GM23338 (cell line): ENCODE data around the gene MKI67. TPM values are rescaled to one million over a fixed set of nuclear protein-coding genes. Genes with fewer than 3 reads are reported as not detected.
A peak's percentile ranks its signal among the peaks of the same experiment; 100 is the strongest.

Experiments
- ATAC-seq: fragments of 200-7000 bp; cut with Tn5 transposase; 3 replicates; pipeline ENCODE4 v1.9.1; 2020
- DNase-seq: peaks from one replicate; pipeline ENCODE4 v3.0.0-alpha.2; 2015; ENCODE audit warnings: low spot score
- H2AFZ ChIP-seq: fragments of 200-600 bp; sonication (generic); 2 replicates; pipeline ENCODE4 v1.8.0; 2016; ENCODE audit warnings: antibody characterized with exemption, mild to moderate bottlenecking, moderate library complexity
- H3F3A ChIP-seq: fragments of 200-600 bp; sonication (generic); replicated peaks from 2 replicates; pipeline ENCODE4 v1.8.0; 2017; ENCODE audit warnings: antibody characterized with exemption, mixed run types, low read depth
- H3K27ac ChIP-seq: fragments of 200-600 bp; sonication (generic); 2 replicates; pipeline ENCODE4 v1.6.1; 2016; ENCODE audit warnings: low read depth
- H3K27me3 ChIP-seq: fragments of 200-600 bp; sonication (generic); 2 replicates; pipeline ENCODE4 v1.8.0; 2016; ENCODE audit warnings: mild to moderate bottlenecking, mixed run types, moderate library complexity; ENCODE audit not compliant: insufficient read depth
- H3K36me3 ChIP-seq: fragments of 200-600 bp; sonication (generic); 2 replicates; pipeline ENCODE4 v1.8.0; 2016; ENCODE audit warnings: mild to moderate bottlenecking; ENCODE audit not compliant: insufficient read depth
- H3K4me1 ChIP-seq: fragments of 200-600 bp; sonication (generic); 2 replicates; pipeline ENCODE4 v1.8.0; 2016; ENCODE audit warnings: mild to moderate bottlenecking, moderate library complexity; ENCODE audit not compliant: insufficient read depth
- H3K4me2 ChIP-seq: fragments of 200-600 bp; sonication (generic); 2 replicates; pipeline ENCODE4 v1.7.1; 2017; ENCODE audit warnings: mixed run types
- H3K4me3 ChIP-seq: fragments of 200-600 bp; sonication (generic); 2 replicates; pipeline ENCODE4 v1.6.1; 2016; ENCODE audit warnings: mixed run types
- H3K79me2 ChIP-seq: fragments of 200-600 bp; sonication (generic); replicated peaks from 2 replicates; pipeline ENCODE4 v1.8.0; 2017; ENCODE audit warnings: mild to moderate bottlenecking; ENCODE audit not compliant: insufficient read depth
- H3K9me2 ChIP-seq: fragments of 200-600 bp; sonication (generic); 2 replicates; pipeline ENCODE4 v1.8.0; 2017; ENCODE audit not compliant: insufficient read depth
- H4K20me1 ChIP-seq: fragments of 200-600 bp; sonication (generic); replicated peaks from 2 replicates; pipeline ENCODE4 v1.8.0; 2017; ENCODE audit warnings: mild to moderate bottlenecking; ENCODE audit not compliant: insufficient read depth
- H3K27ac Mint-ChIP-seq: 2 replicates; pipeline ENCODE4 v1.8.0; 2020; ENCODE audit warnings: inconsistent platforms, mild to moderate bottlenecking, moderate library complexity, mixed read lengths
- H3K27me3 Mint-ChIP-seq: 3 replicates; pipeline ENCODE4 v1.8.0; 2022; ENCODE audit warnings: low read depth, mild to moderate bottlenecking, moderate library complexity, mixed read lengths, inconsistent platforms; ENCODE audit not compliant: insufficient read depth, poor library complexity
- H3K36me3 Mint-ChIP-seq: 3 replicates; pipeline ENCODE4 v1.8.0; 2021; ENCODE audit warnings: low read depth, mild to moderate bottlenecking, inconsistent platforms, moderate library complexity, mixed read lengths
- H3K4me1 Mint-ChIP-seq: 3 replicates; pipeline ENCODE4 v1.8.0; 2020; ENCODE audit warnings: mild to moderate bottlenecking, inconsistent platforms, mixed read lengths
- H3K4me3 Mint-ChIP-seq: 3 replicates; pipeline ENCODE4 v1.8.0; 2021; ENCODE audit warnings: moderate library complexity, mild to moderate bottlenecking, inconsistent platforms, mixed read lengths
- H3K9me3 Mint-ChIP-seq: 3 replicates; pipeline ENCODE4 v1.8.0; 2020; ENCODE audit warnings: moderate library complexity, mild to moderate bottlenecking, inconsistent platforms, mixed read lengths
- CREB1 ChIP-seq: fragments of 250-450 bp; sonication (Bioruptor Pico); IDR thresholded peaks from 2 replicates; pipeline ENCODE4 v1.5.0; 2020; ENCODE audit warnings: low read depth, mild to moderate bottlenecking, moderate library complexity
- EZH2phosphoT487 ChIP-seq: fragments of 200-600 bp; sonication (generic); IDR thresholded peaks from one replicate; pipeline ENCODE4 v1.8.1; 2018; ENCODE audit warnings: antibody characterized with exemption; ENCODE audit not compliant: unreplicated experiment
- JUNB ChIP-seq: IDR thresholded peaks from one replicate; pipeline ENCODE4 v1.6.1; 2016; ENCODE audit warnings: antibody characterized with exemption; ENCODE audit not compliant: unreplicated experiment
- NANOG ChIP-seq: IDR thresholded peaks from 2 replicates; pipeline ENCODE4 v1.6.1; 2016; ENCODE audit warnings: antibody characterized with exemption, borderline replicate concordance
- STAT1 ChIP-seq: IDR thresholded peaks from one replicate; pipeline ENCODE4 v1.6.1; 2016; ENCODE audit warnings: antibody characterized with exemption; ENCODE audit not compliant: unreplicated experiment
- ZNF331 ChIP-seq: fragments of 250-450 bp; sonication (Bioruptor Pico); IDR thresholded peaks from 2 replicates; pipeline ENCODE4 v1.5.0; 2020; ENCODE audit warnings: low read depth, mild to moderate bottlenecking, moderate library complexity
- polyA plus RNA-seq: library from polyadenylated mRNA; unstranded; fragments of >200 nt; fragmentation: Nextera tagmentation; extraction: Ambion mirVana; gene quantifications from 2 replicates; pipeline ENCODE4 v1.2.1, GENCODE V29; 2016
- total RNA-seq: library from RNA; depleted of rRNA; stranded (reverse); fragments of >200 nt; shearing (Covaris generic); gene quantifications from 2 replicates; pipeline ENCODE4 v1.2.3, GENCODE V29; 2014
- TF ChIP-seq, protein P1 (sequence below), 2 experiments: fragments of 200-600 bp in 1 of 2; sonication (generic) in 1 of 2; conservative IDR thresholded peaks; 2 replicates each; pipeline versions ENCODE4 v1.5.1 to v1.6.1; 2016 to 2017; ENCODE audit warnings: antibody characterized with exemption in 2 of 2, low read depth in 2 of 2, mild to moderate bottlenecking in 2 of 2, moderate library complexity in 1 of 2
- TF ChIP-seq, protein P2 (sequence below): IDR thresholded peaks from one replicate; pipeline ENCODE4 v1.6.1; 2018; ENCODE audit warnings: antibody characterized with exemption; ENCODE audit not compliant: unreplicated experiment
- TF ChIP-seq, protein P3 (sequence below): fragments of 250-450 bp; sonication (Bioruptor Pico); IDR thresholded peaks from 2 replicates; pipeline ENCODE4 v1.5.0; 2020; ENCODE audit warnings: mild to moderate bottlenecking, moderate library complexity

The MKI67 gene
- total and polyA plus RNA-seq, 2 experiments from 2014 or later = 58.0 to 103 TPM

DNA sequence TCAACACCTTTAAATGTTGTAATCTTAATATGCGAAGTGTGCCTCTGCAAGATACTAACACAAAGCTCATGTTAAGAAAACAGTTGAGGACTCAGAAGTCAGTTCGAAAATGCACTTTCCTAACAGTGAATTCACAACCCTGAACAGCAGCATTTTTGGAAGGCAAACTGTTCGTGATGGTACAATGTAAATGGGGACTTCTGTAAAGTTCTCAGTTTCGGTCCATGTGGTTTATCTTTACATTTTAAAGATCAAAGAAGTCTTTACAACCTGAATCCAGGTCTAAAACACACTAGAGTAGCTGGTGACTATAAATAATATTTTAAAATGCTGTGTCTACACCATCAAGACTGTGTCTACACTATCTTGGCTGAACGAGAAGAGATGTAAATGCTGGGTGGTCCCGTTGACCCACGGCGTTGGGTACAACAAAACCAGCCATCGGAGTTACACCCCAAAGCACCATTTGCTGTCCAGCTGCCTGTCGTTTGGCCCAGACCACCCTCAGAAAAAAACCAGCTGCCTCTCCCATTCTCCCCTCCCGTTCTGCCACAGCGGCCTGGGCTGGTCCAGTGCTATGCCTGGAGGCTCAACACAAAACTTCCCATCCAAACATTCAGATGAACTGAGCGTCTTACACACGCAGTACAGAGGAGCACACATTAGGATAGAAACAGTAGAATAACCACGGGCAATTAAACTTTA lies 42.9 kb downstream of the MKI67 start (continued):
- TF ChIP-seq ZNF331 (CRISPR knock-in tag) (no peak), JUNB (no peak), STAT1 (no peak), NANOG (no peak)
- TF ChIP-seq, protein P1, sequence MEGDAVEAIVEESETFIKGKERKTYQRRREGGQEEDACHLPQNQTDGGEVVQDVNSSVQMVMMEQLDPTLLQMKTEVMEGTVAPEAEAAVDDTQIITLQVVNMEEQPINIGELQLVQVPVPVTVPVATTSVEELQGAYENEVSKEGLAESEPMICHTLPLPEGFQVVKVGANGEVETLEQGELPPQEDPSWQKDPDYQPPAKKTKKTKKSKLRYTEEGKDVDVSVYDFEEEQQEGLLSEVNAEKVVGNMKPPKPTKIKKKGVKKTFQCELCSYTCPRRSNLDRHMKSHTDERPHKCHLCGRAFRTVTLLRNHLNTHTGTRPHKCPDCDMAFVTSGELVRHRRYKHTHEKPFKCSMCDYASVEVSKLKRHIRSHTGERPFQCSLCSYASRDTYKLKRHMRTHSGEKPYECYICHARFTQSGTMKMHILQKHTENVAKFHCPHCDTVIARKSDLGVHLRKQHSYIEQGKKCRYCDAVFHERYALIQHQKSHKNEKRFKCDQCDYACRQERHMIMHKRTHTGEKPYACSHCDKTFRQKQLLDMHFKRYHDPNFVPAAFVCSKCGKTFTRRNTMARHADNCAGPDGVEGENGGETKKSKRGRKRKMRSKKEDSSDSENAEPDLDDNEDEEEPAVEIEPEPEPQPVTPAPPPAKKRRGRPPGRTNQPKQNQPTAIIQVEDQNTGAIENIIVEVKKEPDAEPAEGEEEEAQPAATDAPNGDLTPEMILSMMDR (conservative IDR thresholded peaks at IDR 0.05; ENCODE audit: low read depth in 2 of 2) = no peak
- TF ChIP-seq, protein P2, sequence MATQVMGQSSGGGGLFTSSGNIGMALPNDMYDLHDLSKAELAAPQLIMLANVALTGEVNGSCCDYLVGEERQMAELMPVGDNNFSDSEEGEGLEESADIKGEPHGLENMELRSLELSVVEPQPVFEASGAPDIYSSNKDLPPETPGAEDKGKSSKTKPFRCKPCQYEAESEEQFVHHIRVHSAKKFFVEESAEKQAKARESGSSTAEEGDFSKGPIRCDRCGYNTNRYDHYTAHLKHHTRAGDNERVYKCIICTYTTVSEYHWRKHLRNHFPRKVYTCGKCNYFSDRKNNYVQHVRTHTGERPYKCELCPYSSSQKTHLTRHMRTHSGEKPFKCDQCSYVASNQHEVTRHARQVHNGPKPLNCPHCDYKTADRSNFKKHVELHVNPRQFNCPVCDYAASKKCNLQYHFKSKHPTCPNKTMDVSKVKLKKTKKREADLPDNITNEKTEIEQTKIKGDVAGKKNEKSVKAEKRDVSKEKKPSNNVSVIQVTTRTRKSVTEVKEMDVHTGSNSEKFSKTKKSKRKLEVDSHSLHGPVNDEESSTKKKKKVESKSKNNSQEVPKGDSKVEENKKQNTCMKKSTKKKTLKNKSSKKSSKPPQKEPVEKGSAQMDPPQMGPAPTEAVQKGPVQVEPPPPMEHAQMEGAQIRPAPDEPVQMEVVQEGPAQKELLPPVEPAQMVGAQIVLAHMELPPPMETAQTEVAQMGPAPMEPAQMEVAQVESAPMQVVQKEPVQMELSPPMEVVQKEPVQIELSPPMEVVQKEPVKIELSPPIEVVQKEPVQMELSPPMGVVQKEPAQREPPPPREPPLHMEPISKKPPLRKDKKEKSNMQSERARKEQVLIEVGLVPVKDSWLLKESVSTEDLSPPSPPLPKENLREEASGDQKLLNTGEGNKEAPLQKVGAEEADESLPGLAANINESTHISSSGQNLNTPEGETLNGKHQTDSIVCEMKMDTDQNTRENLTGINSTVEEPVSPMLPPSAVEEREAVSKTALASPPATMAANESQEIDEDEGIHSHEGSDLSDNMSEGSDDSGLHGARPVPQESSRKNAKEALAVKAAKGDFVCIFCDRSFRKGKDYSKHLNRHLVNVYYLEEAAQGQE = no peak

DNA sequence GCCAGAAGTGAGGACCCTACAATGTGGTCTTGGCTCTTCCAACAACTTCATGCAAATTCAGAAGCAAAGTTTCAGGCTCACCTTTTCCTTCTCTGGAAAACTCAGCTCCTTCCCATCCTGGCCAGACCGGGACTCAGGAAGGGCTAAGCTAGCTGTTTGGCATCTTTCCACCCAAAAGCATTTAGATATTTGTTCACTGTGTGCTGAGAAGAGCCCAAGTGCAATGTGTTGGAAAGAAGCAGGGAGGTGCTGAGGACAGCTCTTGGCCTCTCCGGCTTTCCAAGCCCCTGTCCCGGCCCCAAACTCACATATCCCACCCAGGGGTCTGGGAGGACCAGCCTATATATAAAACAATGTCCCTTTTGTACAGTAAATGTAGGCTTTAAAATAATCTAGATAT lies 44.5 kb downstream of the MKI67 start:
- no peak for DNase-seq
- Histone ChIP-seq H3K4me1 (peaks cover 19% of the 10 kb centered on the region), H3K27ac (no peak overlapping the region), H4K20me1 (no peaks in the 10 kb centered on the region), H3K36me3 (no peaks in the 10 kb centered on the region), H2AFZ (0 out of 2 replicates have a peak overlapping the region, but pooled peaks have one; percentile 43), H3K4me2 (no peak overlapping the region), H3F3A (no peaks in the 10 kb centered on the region), H3K4me3 (no peak overlapping the region), H3K9me2 (peaks cover 2% of the 10 kb centered on the region; the same call in 1 of the 2 replicates), H3K27me3 (no peaks in the 10 kb centered on the region), H3K79me2 (no peaks in the 10 kb centered on the region)
- ATAC-seq = no peak
- peaks cover 3% of the 10 kb centered on the region for H3K27me3 Mint-ChIP-seq
- no peaks in the 10 kb centered on the region for H3K9me3 Mint-ChIP-seq
- peaks cover 33% of the 10 kb centered on the region for H3K4me1 Mint-ChIP-seq
- no peak overlapping the region for H3K4me3 Mint-ChIP-seq
- H3K27ac Mint-ChIP-seq = no peak overlapping the region
- no peaks in the 10 kb centered on the region for H3K36me3 Mint-ChIP-seq
- TF ChIP-seq, protein P3, sequence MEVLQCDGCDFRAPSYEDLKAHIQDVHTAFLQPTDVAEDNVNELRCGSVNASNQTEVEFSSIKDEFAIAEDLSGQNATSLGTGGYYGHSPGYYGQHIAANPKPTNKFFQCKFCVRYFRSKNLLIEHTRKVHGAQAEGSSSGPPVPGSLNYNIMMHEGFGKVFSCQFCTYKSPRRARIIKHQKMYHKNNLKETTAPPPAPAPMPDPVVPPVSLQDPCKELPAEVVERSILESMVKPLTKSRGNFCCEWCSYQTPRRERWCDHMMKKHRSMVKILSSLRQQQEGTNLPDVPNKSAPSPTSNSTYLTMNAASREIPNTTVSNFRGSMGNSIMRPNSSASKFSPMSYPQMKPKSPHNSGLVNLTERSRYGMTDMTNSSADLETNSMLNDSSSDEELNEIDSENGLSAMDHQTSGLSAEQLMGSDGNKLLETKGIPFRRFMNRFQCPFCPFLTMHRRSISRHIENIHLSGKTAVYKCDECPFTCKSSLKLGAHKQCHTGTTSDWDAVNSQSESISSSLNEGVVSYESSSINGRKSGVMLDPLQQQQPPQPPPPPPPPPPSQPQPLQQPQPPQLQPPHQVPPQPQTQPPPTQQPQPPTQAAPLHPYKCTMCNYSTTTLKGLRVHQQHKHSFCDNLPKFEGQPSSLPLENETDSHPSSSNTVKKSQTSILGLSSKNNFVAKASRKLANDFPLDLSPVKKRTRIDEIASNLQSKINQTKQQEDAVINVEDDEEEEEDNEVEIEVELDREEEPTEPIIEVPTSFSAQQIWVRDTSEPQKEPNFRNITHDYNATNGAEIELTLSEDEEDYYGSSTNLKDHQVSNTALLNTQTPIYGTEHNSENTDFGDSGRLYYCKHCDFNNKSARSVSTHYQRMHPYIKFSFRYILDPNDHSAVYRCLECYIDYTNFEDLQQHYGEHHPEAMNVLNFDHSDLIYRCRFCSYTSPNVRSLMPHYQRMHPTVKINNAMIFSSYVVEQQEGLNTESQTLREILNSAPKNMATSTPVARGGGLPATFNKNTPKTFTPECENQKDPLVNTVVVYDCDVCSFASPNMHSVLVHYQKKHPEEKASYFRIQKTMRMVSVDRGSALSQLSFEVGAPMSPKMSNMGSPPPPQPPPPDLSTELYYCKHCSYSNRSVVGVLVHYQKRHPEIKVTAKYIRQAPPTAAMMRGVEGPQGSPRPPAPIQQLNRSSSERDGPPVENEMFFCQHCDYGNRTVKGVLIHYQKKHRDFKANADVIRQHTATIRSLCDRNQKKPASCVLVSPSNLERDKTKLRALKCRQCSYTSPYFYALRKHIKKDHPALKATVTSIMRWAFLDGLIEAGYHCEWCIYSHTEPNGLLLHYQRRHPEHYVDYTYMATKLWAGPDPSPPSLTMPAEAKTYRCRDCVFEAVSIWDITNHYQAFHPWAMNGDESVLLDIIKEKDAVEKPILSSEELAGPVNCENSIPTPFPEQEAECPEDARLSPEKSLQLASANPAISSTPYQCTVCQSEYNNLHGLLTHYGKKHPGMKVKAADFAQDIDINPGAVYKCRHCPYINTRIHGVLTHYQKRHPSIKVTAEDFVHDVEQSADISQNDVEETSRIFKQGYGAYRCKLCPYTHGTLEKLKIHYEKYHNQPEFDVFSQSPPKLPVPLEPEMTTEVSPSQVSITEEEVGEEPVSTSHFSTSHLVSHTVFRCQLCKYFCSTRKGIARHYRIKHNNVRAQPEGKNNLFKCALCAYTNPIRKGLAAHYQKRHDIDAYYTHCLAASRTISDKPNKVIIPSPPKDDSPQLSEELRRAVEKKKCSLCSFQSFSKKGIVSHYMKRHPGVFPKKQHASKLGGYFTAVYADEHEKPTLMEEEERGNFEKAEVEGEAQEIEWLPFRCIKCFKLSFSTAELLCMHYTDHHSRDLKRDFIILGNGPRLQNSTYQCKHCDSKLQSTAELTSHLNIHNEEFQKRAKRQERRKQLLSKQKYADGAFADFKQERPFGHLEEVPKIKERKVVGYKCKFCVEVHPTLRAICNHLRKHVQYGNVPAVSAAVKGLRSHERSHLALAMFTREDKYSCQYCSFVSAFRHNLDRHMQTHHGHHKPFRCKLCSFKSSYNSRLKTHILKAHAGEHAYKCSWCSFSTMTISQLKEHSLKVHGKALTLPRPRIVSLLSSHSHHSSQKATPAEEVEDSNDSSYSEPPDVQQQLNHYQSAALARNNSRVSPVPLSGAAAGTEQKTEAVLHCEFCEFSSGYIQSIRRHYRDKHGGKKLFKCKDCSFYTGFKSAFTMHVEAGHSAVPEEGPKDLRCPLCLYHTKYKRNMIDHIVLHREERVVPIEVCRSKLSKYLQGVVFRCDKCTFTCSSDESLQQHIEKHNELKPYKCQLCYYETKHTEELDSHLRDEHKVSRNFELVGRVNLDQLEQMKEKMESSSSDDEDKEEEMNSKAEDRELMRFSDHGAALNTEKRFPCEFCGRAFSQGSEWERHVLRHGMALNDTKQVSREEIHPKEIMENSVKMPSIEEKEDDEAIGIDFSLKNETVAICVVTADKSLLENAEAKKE (CRISPR knock-in tag) = no peak
- TF ChIP-seq STAT1 = no peak
- no peak for TF ChIP-seq CREB1
- TF ChIP-seq, protein P1 (conservative IDR thresholded peaks at IDR 0.05; ENCODE audit: low read depth in 2 of 2) = no peak
- no peak for TF ChIP-seq ZNF331 (CRISPR knock-in tag)
- no peak for TF ChIP-seq JUNB
- no peak for TF ChIP-seq EZH2phosphoT487
